Endodermal cell (in vitro differentiated cells): ENCODE data around the gene KRT3. TPM values are rescaled to one million over a fixed set of nuclear protein-coding genes. Genes with fewer than 3 reads are reported as not detected.

ENCODE experiments used
- DNase-seq: peaks from one replicate; pipeline ENCODE4 v3.0.0-alpha.2; 2017
- H3K27ac ChIP-seq: 2 replicates; pipeline ENCODE4 v1.5.1; 2013; ENCODE audit warnings: mild to moderate bottlenecking, low read depth, low read length, moderate library complexity
- H3K27me3 ChIP-seq: 2 replicates; pipeline ENCODE4 v1.6.1; 2013; ENCODE audit warnings: mild to moderate bottlenecking, low read length, moderate library complexity; ENCODE audit not compliant: insufficient read depth, control insufficient read depth, poor library complexity, severe bottlenecking
- H3K36me3 ChIP-seq: 2 replicates; pipeline ENCODE4 v1.7.0; 2013; ENCODE audit warnings: mild to moderate bottlenecking, low read length, moderate library complexity; ENCODE audit not compliant: control insufficient read depth, insufficient read depth
- H3K4me1 ChIP-seq: one replicate; pipeline ENCODE4 v1.7.0; 2013; ENCODE audit warnings: low read length; ENCODE audit not compliant: control insufficient read depth, insufficient read depth
- H3K4me3 ChIP-seq: 2 replicates; pipeline ENCODE4 v1.5.1; 2013; ENCODE audit warnings: mild to moderate bottlenecking, low read length, moderate library complexity
- H3K9ac ChIP-seq: 2 replicates; pipeline ENCODE4 v1.6.1; 2013; ENCODE audit warnings: mild to moderate bottlenecking, low read length, moderate library complexity; ENCODE audit not compliant: poor library complexity, severe bottlenecking; ENCODE audit errors: extremely low read depth
- H3K9me3 ChIP-seq: 2 replicates; pipeline ENCODE4 v1.6.1; 2013; ENCODE audit warnings: mild to moderate bottlenecking, low read length, moderate library complexity; ENCODE audit not compliant: control insufficient read depth
- H3K27ac Mint-ChIP-seq: 2 replicates; pipeline ENCODE4 v1.8.0; 2020; ENCODE audit warnings: mixed read lengths
- H3K27me3 Mint-ChIP-seq: 2 replicates; pipeline ENCODE4 v1.8.0; 2021; ENCODE audit warnings: mild to moderate bottlenecking, mixed read lengths; ENCODE audit not compliant: insufficient read depth
- H3K36me3 Mint-ChIP-seq: 2 replicates; pipeline ENCODE4 v1.8.0; 2020; ENCODE audit warnings: low read depth, mixed read lengths
- H3K4me1 Mint-ChIP-seq: 2 replicates; pipeline ENCODE4 v1.8.0; 2020; ENCODE audit warnings: mixed read lengths
- H3K4me3 Mint-ChIP-seq: 2 replicates; pipeline ENCODE4 v1.8.0; 2020; ENCODE audit warnings: mild to moderate bottlenecking, moderate library complexity, mixed read lengths
- H3K9me3 Mint-ChIP-seq: 2 replicates; pipeline ENCODE4 v1.8.0; 2020; ENCODE audit warnings: mild to moderate bottlenecking, mixed read lengths
- WGBS, 2 experiments: methylation state at CpG; one replicate each; pipeline versions ENCODE4 v1.1.5 to v1.1.7; 2013; ENCODE audit warnings: missing lambda C conversion rate in 2 of 2, mixed read lengths in 1 of 2; ENCODE audit not compliant: insufficient coverage in 1 of 2, insufficient read length in 1 of 2; 5-methylcytosine and 5-hydroxymethylcytosine counted together
- total RNA-seq, 2 donors: library from RNA; stranded (reverse); fragmentation: NEBNext Ultra II Directional in 1 of 2; extraction: Animal tissue kit (Norgen Biotek cat#: 25700) in 1 of 2; gene quantifications; 2 replicates in 1 of 2; 3 replicates in 1 of 2; pipeline ENCODE4 v1.2.1, GENCODE V29; 2021
- TF ChIP-seq, protein P1 (sequence below): fragments of 200-600 bp; sonication (generic); conservative IDR thresholded peaks from 2 replicates; pipeline ENCODE4 v1.5.0; 2021; ENCODE audit warnings: antibody characterized with exemption, mild to moderate bottlenecking

The KRT3 gene
- total RNA-seq, 2 donors from 2014 or later = not detected

DNA sequence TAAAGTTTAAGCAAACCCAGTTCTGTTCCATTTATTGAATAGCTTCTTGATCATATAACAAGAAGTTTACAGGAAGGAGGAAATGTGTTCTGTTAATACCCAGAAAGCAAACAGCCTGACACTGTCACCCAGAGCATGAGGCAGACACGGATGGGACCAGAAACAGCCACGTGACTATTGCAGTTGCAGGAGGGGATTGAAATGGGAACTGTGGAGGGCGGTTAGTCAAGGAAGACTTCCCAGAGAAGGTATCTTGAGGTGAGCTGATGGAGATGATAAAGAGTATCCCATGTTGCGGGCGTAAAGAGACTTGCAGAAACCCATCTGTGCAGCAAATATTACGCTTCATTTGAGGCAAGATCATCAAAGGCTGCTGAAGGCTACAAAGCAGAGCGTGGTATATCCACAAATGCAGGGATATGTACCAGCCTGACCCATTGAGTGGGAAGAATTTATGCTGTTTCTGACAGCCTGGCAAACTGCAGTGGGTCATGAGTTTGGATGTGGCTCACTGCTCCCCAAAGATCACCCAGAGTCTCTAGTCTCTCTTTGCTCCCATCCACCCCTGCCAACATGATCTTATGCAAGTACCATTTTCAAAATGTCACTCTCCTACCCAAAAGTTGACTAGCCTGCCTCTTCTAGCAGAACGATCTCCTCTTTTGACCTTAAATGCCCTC is 39.5 kb downstream of the KRT3 start:
- H3K4me3 ChIP-seq = no peak overlapping the region
- Mint-ChIP-seq H3K36me3 (no peaks in the 10 kb centered on the region), H3K4me3 (no peak overlapping the region), H3K27ac (no peak overlapping the region), H3K27me3 (peaks cover 25% of the 10 kb centered on the region), H3K4me1 (no peaks in the 10 kb centered on the region), H3K9me3 (peaks cover 19% of the 10 kb centered on the region)
- H3K27ac ChIP-seq = no peak overlapping the region
- WGBS, 2 experiments = 80 to 86% methylated on average over 7 to 8 of the region's 8 CpGs
- H3K9ac ChIP-seq = no peak overlapping the region
- H3K4me1 ChIP-seq = no peaks in the 10 kb centered on the region
- DNase-seq = no peak
- peaks cover 54% of the 10 kb centered on the region for H3K27me3 ChIP-seq
- no peaks in the 10 kb centered on the region for H3K36me3 ChIP-seq
- H3K9me3 ChIP-seq = peaks cover 10% of the 10 kb centered on the region
- TF ChIP-seq, protein P1, sequence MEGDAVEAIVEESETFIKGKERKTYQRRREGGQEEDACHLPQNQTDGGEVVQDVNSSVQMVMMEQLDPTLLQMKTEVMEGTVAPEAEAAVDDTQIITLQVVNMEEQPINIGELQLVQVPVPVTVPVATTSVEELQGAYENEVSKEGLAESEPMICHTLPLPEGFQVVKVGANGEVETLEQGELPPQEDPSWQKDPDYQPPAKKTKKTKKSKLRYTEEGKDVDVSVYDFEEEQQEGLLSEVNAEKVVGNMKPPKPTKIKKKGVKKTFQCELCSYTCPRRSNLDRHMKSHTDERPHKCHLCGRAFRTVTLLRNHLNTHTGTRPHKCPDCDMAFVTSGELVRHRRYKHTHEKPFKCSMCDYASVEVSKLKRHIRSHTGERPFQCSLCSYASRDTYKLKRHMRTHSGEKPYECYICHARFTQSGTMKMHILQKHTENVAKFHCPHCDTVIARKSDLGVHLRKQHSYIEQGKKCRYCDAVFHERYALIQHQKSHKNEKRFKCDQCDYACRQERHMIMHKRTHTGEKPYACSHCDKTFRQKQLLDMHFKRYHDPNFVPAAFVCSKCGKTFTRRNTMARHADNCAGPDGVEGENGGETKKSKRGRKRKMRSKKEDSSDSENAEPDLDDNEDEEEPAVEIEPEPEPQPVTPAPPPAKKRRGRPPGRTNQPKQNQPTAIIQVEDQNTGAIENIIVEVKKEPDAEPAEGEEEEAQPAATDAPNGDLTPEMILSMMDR = no peak

DNA sequence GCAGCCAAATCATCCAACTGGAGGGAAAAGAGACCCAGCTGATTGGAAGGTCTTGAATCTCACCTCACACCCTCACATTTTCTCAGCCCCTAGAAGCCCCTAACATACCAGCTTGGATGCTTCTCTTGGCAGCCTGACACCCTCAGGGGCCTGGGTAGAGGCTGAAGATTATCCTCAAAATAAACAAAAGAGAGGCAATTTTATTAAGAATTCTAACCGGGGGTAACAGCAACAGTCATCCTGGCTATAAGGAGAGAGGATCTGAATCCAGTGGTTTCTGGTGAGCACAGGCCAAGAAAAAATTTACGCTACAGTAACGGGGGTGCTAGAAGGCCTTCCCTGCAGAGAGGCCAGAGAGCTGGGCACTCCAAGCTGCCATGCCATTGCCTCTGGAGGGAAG is 40.4 kb downstream of the KRT3 start:
- TF ChIP-seq, protein P1 = no peak
- Histone ChIP-seq H3K9me3 (peaks cover 4% of the 10 kb centered on the region), H3K9ac (no peak overlapping the region), H3K4me3 (no peak overlapping the region), H3K27ac (no peak overlapping the region), H3K36me3 (no peaks in the 10 kb centered on the region), H3K4me1 (no peaks in the 10 kb centered on the region), H3K27me3 (peaks cover 63% of the 10 kb centered on the region)
- no peak for DNase-seq
- H3K4me1 Mint-ChIP-seq = no peaks in the 10 kb centered on the region
- peaks cover 10% of the 10 kb centered on the region for H3K9me3 Mint-ChIP-seq
- no peak overlapping the region for H3K4me3 Mint-ChIP-seq
- H3K27ac Mint-ChIP-seq = no peak overlapping the region
- peaks cover 31% of the 10 kb centered on the region for H3K27me3 Mint-ChIP-seq
- 81 to 94% methylated on average over 3 of the region's 3 CpGs for WGBS, 2 experiments
- no peaks in the 10 kb centered on the region for H3K36me3 Mint-ChIP-seq

DNA sequence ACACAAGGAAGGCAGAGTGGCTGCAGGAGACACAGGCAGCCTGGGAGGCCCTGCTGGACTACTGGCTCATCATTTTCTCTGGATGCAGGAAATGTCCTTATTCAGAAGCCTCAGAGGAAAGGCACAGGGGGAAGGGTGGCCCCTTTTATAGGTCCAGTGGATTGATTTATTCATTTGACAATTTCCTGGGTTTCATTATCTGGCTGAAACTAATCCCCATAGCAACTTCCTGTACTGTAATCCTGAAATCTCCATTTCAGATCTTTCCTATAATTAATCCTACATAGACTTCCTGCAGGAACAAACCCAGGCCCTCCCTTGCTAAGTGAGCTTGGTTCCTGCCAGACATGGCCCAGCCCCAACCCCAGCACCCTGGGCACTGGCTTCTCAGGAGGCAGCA is 41.8 kb downstream of the KRT3 start:
- no peak overlapping the region for H3K27ac ChIP-seq
- TF ChIP-seq, protein P1 = no peak
- no peak overlapping the region for H3K27ac Mint-ChIP-seq
- no peaks in the 10 kb centered on the region for H3K36me3 Mint-ChIP-seq
- H3K9ac ChIP-seq = no peak overlapping the region
- H3K9me3 ChIP-seq = no peaks in the 10 kb centered on the region
- no peak overlapping the region for H3K4me3 Mint-ChIP-seq
- no peaks in the 10 kb centered on the region for H3K36me3 ChIP-seq
- no peaks in the 10 kb centered on the region for H3K4me1 ChIP-seq
- H3K4me1 Mint-ChIP-seq = no peaks in the 10 kb centered on the region
- no peaks in the 10 kb centered on the region for H3K9me3 Mint-ChIP-seq
- peaks cover 67% of the 10 kb centered on the region for H3K27me3 ChIP-seq
- no peak overlapping the region for H3K4me3 ChIP-seq
- no peak for DNase-seq
- peaks cover 35% of the 10 kb centered on the region for H3K27me3 Mint-ChIP-seq
